Brain microvascular endothelial cell (primary cell): Measurements from ENCODE around the gene CIAO1.

Experiments
- DNase-seq: peaks from one replicate; pipeline ENCODE4 v3.0.0-alpha.2; 2020
- H3K27ac ChIP-seq: fragments of 250-450 bp; sonication (Bioruptor Pico); 2 replicates; pipeline ENCODE4 v1.5.1; 2020; ENCODE audit warnings: mild to moderate bottlenecking, moderate library complexity
- H3K27me3 ChIP-seq: fragments of 250-450 bp; sonication (Bioruptor Pico); replicated peaks from 2 replicates; pipeline ENCODE4 v1.5.1; 2020; ENCODE audit warnings: mild to moderate bottlenecking
- H3K36me3 ChIP-seq: fragments of 250-450 bp; sonication (Bioruptor Pico); replicated peaks from 2 replicates; pipeline ENCODE4 v1.5.1; 2020; ENCODE audit warnings: mild to moderate bottlenecking
- H3K4me3 ChIP-seq: 2 replicates; pipeline ENCODE4 v1.5.1; 2011; ENCODE audit warnings: low read depth, mild to moderate bottlenecking, control low read depth, low read length, moderate library complexity
- in situ Hi-C: cut with HindIII; loops from 2 replicates; pipeline ENCODE4 v1.10.0; 2017; ENCODE audit warnings: low sequenced_read_pairs, low pct_ligation_motif_present
- TF ChIP-seq, protein P1 (sequence below): IDR thresholded peaks from 2 replicates; pipeline ENCODE4 v1.5.1; 2011; ENCODE audit warnings: low read depth, mild to moderate bottlenecking, moderate library complexity, low read length, control low read depth, inconsistent platforms; ENCODE audit errors: missing control alignments

The CIAO1 gene

GRCh38 chr2:96259497-96259921 lies 6.5 kb upstream of the CIAO1 start:
- in situ Hi-C loops, result no loop called here
- no peak for DNase-seq
- H3K4me3 ChIP-seq, result no peak overlapping the region
- H3K36me3 ChIP-seq, result peaks cover 8% of the 10 kb centered on the region
- H3K27me3 ChIP-seq, result no peaks in the 10 kb centered on the region
- no peak overlapping the region for H3K27ac ChIP-seq
- TF ChIP-seq, protein P1, sequence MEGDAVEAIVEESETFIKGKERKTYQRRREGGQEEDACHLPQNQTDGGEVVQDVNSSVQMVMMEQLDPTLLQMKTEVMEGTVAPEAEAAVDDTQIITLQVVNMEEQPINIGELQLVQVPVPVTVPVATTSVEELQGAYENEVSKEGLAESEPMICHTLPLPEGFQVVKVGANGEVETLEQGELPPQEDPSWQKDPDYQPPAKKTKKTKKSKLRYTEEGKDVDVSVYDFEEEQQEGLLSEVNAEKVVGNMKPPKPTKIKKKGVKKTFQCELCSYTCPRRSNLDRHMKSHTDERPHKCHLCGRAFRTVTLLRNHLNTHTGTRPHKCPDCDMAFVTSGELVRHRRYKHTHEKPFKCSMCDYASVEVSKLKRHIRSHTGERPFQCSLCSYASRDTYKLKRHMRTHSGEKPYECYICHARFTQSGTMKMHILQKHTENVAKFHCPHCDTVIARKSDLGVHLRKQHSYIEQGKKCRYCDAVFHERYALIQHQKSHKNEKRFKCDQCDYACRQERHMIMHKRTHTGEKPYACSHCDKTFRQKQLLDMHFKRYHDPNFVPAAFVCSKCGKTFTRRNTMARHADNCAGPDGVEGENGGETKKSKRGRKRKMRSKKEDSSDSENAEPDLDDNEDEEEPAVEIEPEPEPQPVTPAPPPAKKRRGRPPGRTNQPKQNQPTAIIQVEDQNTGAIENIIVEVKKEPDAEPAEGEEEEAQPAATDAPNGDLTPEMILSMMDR, result no peak

DNA sequence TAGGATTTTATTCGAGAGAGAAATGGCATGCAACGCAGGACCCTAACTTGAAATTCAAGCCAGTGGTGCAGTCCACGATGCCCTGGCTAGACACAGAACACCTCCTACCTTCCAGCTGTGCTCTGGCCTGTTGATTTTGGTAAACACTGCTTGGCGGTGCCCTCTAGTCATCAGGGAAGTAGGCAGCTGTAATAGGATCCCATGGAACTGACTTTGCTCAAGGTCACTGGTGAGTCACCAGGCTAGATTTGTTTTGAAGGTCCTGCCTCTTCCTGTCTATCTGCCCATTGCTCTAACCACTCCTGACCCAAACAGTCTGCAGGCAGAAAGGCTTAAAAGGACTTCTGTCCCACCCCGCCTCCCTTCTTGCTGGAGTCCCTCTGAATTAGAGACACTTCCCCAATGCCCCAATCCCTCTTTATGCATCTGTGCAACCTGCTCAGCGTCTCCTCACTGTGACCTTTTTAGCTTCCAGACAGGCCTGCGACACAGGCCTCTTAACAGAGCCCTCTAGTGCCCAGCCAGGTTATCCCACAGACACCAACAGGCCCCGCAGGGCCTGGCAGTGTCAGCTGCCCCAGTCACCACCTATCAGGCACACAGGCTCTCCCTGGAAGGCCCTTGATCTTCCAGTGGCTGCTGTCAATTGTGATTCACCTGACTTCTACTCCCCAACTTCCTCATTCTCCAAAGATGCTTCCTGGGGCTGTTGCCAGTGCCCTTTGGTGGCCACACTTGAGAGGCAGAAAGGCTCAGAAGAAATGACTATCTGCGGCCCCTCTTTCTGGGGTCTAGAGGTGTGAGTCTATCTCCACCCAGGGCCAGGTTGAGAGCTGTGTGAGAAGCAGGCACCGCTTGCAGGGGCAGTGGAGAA lies 5.4 kb upstream of the CIAO1 start:
- Histone ChIP-seq H3K4me3 (no peak overlapping the region), H3K27me3 (no peaks in the 10 kb centered on the region), H3K36me3 (peaks cover 4% of the 10 kb centered on the region), H3K27ac (peak overlapping the region; percentile 4)
- in situ Hi-C loops, result no loop called here
- DNase-seq, result peak; percentile 74
- TF ChIP-seq, protein P1, result peak; percentile 62

DNA sequence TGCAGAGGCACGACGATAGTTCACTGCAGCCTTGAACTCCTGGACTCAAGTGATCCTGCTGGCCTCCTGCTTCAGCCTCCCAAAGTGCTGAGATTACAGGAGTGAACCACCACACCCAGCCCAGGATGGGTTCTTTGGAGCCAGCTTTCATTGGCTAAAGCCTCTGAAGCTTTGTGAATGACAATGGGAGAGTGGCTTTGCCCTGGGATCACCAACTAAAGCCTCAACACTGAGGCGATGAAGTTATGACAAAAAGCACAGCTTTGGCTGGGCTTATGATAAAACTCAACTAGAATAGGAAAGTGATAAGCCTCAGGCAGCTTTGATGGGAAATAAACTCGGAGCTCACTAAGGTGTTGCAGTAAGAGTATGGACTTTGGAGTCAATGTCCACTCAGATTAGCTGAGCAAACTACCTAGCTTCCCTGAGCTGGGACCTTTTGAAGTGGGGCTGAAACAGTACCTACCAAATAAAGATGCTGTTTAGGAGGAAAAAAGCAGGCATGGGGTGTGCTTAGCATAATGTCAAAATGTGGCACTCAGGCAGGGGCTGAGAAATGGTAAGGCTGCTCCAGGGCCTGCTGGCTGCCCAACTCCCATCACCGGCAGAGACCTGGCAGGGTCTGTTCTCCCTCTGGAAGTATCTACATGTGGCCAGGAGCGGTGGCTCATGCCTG lies 4.6 kb upstream of the CIAO1 start:
- Histone ChIP-seq H3K27me3 (no peaks in the 10 kb centered on the region), H3K4me3 (no peak overlapping the region), H3K36me3 (peaks cover 4% of the 10 kb centered on the region), H3K27ac (no peak overlapping the region)
- no peak for DNase-seq
- TF ChIP-seq, protein P1, result no peak
- in situ Hi-C loops, result no loop called here

DNA sequence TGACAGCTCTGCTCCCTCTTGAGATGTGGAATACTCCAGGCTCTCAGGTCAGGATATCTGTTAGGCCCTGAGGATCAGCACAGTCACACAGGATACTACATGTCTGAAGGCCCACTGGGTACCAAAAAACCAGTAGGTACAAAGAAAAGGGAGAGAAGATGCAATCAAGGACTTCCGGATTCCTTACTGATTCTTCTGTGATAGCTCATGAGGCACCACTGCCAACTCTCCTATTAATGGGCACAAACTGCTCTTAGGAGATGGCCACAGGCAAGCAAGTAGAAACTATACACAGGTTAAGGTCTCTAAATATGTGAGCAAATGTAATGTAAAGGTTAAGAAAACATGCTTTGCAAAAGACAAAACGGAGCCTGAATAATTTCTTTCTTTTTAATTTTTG lies 3.7 kb upstream of the CIAO1 start:
- DNase-seq, result no peak
- H3K4me3 ChIP-seq, result no peak overlapping the region
- peaks cover 4% of the 10 kb centered on the region for H3K36me3 ChIP-seq
- TF ChIP-seq, protein P1, result no peak
- no peak overlapping the region for H3K27ac ChIP-seq
- H3K27me3 ChIP-seq, result no peaks in the 10 kb centered on the region
- in situ Hi-C loops, result no loop called here

- Histone ChIP-seq H3K27me3 (no peaks in the 10 kb centered on the region), H3K36me3 (peaks cover 14% of the 10 kb centered on the region), H3K4me3 (no peak overlapping the region), H3K27ac (no peak overlapping the region)
- in situ Hi-C loops, result no loop called here
- DNase-seq, result no peak
- TF ChIP-seq, protein P1, result no peak
Measured at GRCh38 chr2:96264086-96264485, 1.9 kb upstream of the CIAO1 start.
